H1 (cell line): ENCODE measurements around the gene MGST3.
"Not testable (repeated sequence)": the region's sequence is repeated elsewhere in the genome, so short reads cannot be mapped to it uniquely, and the experiment has no call there.

Source experiments
- CBX8 ChIP-seq: fragments of 300-800, 300-1000 bp; sonication (generic); IDR thresholded peaks from 2 replicates; pipeline ENCODE4 v1.7.1; 2016; ENCODE audit warnings: low read depth, low read length, borderline replicate concordance
- CREB1 ChIP-seq: IDR thresholded peaks from 2 replicates; pipeline ENCODE4 v1.6.1; 2012; ENCODE audit warnings: inconsistent platforms
- KDM4A ChIP-seq: IDR thresholded peaks from one replicate; pipeline ENCODE4 v1.7.1; 2012; ENCODE audit warnings: low read depth, mild to moderate bottlenecking, moderate library complexity, low read length, inconsistent platforms; ENCODE audit not compliant: severe bottlenecking
- POLR2AphosphoS5 ChIP-seq: IDR thresholded peaks from 2 replicates; pipeline ENCODE4 v1.6.1; 2011; ENCODE audit warnings: low read depth, low read length
- SIN3A ChIP-seq, 2 experiments: IDR thresholded peaks in 1 of 2; conservative IDR thresholded peaks in 1 of 2; 2 replicates each; pipeline ENCODE4 v1.6.1; 2011 to 2012; ENCODE audit warnings: low read length in 2 of 2, improper control_type of control experiment in 1 of 2, low read depth in 1 of 2, mild to moderate bottlenecking in 1 of 2
- ZNF274 ChIP-seq: IDR thresholded peaks from 2 replicates; pipeline ENCODE4 v1.7.0; 2012; ENCODE audit warnings: low read length, borderline replicate concordance; ENCODE audit errors: extremely low read depth
- TF ChIP-seq, protein P1 (sequence below): IDR thresholded peaks from 2 replicates; pipeline ENCODE4 v1.6.1; 2012; ENCODE audit warnings: inconsistent platforms
- TF ChIP-seq, protein P2 (sequence below), 3 experiments: IDR thresholded peaks; 1 replicate in 2 of 3; 2 replicates in 1 of 3; pipeline versions ENCODE4 v1.5.1 to v1.6.1; 2011; ENCODE audit warnings: low read length in 3 of 3, mild to moderate bottlenecking in 3 of 3, inconsistent platforms in 2 of 3, low read depth in 1 of 3, moderate library complexity in 1 of 3; ENCODE audit not compliant: insufficient read depth in 1 of 3; ENCODE audit errors: control extremely low read depth in 1 of 3

DNA sequence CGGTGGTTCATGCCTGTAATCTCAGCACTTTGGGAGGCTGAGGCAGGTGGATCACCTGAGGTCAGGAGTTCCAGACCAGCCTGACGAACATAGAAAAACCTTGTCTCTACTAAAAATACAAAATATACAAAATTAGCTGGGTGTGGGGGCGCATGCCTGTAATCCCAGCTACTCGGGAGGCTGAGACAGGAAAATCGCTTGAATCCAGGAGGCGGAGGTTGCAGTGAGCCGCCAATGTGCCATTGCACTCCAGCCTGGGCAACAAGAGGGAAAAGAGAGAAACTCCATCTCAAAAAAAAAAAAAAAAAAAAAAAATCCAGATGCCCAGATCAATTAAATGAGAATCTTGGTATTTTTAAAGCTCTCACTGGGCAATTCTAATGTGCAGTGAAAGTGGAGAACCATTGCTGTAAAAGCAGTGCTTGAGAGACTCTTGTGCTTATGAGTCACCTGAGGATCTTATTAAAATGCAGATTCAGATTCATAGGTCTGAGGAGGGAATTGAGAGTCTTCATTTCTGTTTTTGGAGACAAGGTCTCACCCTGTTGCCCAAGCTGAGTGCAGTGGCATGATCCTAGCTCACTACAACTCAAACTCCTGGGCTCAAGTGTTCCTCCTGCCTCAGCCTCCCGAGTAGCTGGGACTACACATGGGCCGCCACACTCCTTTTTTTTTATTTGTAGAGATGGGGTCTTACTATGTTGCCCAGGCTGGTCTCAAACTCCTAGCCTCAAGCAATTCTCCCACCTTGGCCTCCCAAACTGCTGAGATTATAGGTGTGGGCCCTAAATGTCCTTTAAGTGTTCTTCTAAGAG is 27.9 kb downstream of the MGST3 start:
- TF ChIP-seq, protein P1, sequence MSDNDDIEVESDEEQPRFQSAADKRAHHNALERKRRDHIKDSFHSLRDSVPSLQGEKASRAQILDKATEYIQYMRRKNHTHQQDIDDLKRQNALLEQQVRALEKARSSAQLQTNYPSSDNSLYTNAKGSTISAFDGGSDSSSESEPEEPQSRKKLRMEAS, result not testable (repeated sequence)
- TF ChIP-seq ZNF274; CREB1; CBX8; POLR2AphosphoS5; SIN3A (conservative IDR thresholded peaks at IDR 0.05 in 1 of 2, IDR thresholded peaks at IDR 0.05 in 1 of 2; ENCODE audit: low read depth in 1 of 2, low read length in 2 of 2); KDM4A: not testable (repeated sequence)
- TF ChIP-seq, protein P2, sequence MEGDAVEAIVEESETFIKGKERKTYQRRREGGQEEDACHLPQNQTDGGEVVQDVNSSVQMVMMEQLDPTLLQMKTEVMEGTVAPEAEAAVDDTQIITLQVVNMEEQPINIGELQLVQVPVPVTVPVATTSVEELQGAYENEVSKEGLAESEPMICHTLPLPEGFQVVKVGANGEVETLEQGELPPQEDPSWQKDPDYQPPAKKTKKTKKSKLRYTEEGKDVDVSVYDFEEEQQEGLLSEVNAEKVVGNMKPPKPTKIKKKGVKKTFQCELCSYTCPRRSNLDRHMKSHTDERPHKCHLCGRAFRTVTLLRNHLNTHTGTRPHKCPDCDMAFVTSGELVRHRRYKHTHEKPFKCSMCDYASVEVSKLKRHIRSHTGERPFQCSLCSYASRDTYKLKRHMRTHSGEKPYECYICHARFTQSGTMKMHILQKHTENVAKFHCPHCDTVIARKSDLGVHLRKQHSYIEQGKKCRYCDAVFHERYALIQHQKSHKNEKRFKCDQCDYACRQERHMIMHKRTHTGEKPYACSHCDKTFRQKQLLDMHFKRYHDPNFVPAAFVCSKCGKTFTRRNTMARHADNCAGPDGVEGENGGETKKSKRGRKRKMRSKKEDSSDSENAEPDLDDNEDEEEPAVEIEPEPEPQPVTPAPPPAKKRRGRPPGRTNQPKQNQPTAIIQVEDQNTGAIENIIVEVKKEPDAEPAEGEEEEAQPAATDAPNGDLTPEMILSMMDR (IDR thresholded peaks at IDR 0.05; ENCODE audit: control extremely low read depth in 1 of 3, insufficient read depth in 1 of 3, low read depth in 1 of 3, low read length in 3 of 3), result not testable (repeated sequence)
